ENCODE measurements around the gene ATF6B.

Gene ATF6B

DNA sequence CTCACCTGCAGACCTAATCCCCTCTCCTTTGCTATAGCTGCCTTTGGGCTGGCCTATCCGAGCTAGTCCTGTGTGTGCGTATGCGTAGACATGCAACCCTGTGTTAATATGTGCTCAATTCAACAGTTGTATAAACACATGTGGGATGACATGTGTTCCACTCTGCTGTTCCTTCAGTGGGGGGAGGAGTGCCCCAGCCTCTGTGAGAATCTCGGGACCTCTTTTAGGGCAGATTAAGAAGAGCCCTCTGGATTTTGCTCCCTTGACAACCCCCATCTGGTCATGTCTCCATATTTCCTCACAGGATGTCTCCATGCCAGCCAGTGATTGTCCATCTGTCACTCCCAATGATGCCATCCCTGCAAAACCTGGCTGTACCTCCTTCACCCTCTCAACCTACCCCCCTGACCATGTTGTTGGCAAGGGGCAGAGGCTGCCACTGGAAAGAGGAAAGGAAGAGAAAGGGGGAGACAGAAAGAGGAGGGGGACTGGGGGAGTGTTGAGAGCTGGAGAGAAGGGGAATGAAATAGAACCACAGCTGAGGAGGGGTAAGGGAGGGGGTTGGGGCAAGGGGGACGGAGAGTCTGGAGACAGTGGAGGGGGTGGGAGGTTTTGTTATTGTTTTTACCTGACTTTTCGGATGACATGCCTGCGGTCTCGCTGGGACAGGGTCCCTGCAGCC, 23.3 kb upstream of the ATF6B start:
- Histone ChIP-seq H4K12ac (ENCODE audit: low read depth, low read length) (no peak overlapping the region), H3K4me2 (ENCODE audit: low read length) (no peak overlapping the region), H4K91ac (ENCODE audit: low read depth, low read length) (no peak overlapping the region), H4K8ac (ENCODE audit: low read depth, low read length) (no peak overlapping the region), H3K27ac (ENCODE audit: low read depth, low read length) (no peak overlapping the region), H3K36me3 (ENCODE audit: control insufficient read depth in 1 of 2, insufficient read depth in 2 of 2, low read length in 2 of 2) (peaks cover 6 to 8% of the 10 kb centered on the region in 2 experiments), H2AFZ (ENCODE audit: insufficient read depth, low read length, poor library complexity) (no peak overlapping the region), H3K4me3 (ENCODE audit: low read depth, low read length) (no peak overlapping the region), H3K4me1 (ENCODE audit: control insufficient read depth in 1 of 2, insufficient read depth in 2 of 2, low read length in 2 of 2) (peaks cover 10 to 13% of the 10 kb centered on the region in 2 experiments), H3K9ac (ENCODE audit: low read length) (no peak overlapping the region), H3K23ac (ENCODE audit: low read length) (no peak overlapping the region), H3K18ac (ENCODE audit: low read length) (no peak overlapping the region), H2BK5ac (ENCODE audit: low read depth, low read length, poor library complexity) (no peak overlapping the region), H3K14ac (ENCODE audit: low read length) (no peak overlapping the region), H2BK120ac (ENCODE audit: insufficient read depth, low read length, poor library complexity) (no peak overlapping the region), H2AK5ac (ENCODE audit: low read length) (no peak overlapping the region), H3K79me2 (ENCODE audit: control insufficient read depth, insufficient read depth, low read length, poor library complexity) (peaks cover 14% of the 10 kb centered on the region), H3K4ac (ENCODE audit: low read depth, low read length) (no peak overlapping the region), H3K9me3 (ENCODE audit: insufficient read depth, low read depth, low read length) (peaks cover 3% of the 10 kb centered on the region), H3K79me1 (ENCODE audit: low read length) (peaks cover 19% of the 10 kb centered on the region), H2BK12ac (ENCODE audit: low read length) (no peak overlapping the region), H3K27me3 (ENCODE audit: insufficient read depth, low read length) (peaks cover 20% of the 10 kb centered on the region)
- no CpG with 5 or more reads among the region's 8 CpGs for WGBS (ENCODE audit: extremely low coverage, insufficient coverage, insufficient read length)
- DNase-seq, result no peak

DNA sequence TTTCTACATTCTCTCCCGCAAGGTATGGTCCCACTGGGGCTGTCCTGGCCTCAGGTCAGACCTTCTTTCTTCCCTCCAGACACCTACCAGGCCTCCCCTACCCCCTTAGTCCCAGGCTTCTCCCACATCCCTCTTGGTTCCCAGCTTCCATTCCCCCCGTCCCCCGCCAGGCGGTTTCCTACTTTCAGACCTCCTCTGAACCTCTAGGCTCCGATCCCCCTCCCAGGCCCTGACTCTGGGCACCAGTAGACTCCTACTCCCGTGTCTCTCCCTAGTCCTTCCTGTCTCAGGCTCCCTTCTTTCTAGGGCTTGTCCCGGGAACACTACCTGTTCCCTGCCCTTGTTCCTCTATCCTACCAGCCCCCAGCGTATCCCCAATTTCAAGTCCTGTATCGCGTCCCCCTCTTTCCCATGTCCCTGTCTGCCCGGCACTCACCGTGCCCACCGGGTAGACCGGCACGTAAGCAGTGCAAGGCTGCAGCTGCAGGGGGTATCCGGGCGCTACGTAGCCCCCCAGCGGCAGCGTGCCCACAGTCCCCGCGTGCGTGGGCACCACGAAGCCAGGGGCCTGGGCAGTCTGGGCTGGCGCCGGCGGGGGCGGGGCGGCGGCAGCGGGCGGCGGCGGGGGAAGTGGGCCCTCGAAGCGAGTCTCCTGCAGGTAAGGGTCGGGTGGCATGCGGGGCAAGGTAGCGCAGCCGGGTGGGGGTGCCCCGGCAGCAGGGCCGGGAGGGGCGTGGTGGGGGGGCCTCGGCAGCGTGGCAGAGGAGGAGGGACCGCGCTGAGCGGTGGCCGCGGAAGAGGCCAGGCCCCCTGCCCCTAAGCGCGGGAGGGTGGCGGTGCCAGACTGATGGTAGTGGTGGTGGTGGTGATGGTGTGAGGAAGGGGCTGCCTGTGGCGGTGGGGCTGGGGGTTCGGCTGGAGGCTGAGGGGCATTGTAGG, 22.2 kb upstream of the ATF6B start:
- H3K36me3 ChIP-seq (ENCODE audit: control insufficient read depth in 1 of 2, insufficient read depth in 2 of 2, low read length in 2 of 2), result no peaks in the 10 kb centered on the region
- H4K91ac ChIP-seq (ENCODE audit: low read depth, low read length), result no peak overlapping the region
- peak overlapping the region; percentile 17 for H4K8ac ChIP-seq (ENCODE audit: low read depth, low read length)
- WGBS (ENCODE audit: extremely low coverage, insufficient coverage, insufficient read length), result no CpG with 5 or more reads among the region's 55 CpGs
- H3K27ac ChIP-seq (ENCODE audit: low read depth, low read length), result no peak overlapping the region
- H3K23ac ChIP-seq (ENCODE audit: low read length), result no peak overlapping the region
- H2BK120ac ChIP-seq (ENCODE audit: insufficient read depth, low read length, poor library complexity), result no peak overlapping the region
- H3K9me3 ChIP-seq (ENCODE audit: insufficient read depth, low read depth, low read length), result peaks cover 3% of the 10 kb centered on the region
- H3K4me2 ChIP-seq (ENCODE audit: low read length), result peak overlapping the region; percentile 49
- peaks cover 20% of the 10 kb centered on the region for H3K27me3 ChIP-seq (ENCODE audit: insufficient read depth, low read length)
- H3K79me2 ChIP-seq (ENCODE audit: control insufficient read depth, insufficient read depth, low read length, poor library complexity), result peaks cover 14% of the 10 kb centered on the region
- DNase-seq, result no peak
- H3K4me3 ChIP-seq (ENCODE audit: low read depth, low read length), result no peak overlapping the region
- no peak overlapping the region for H2BK12ac ChIP-seq (ENCODE audit: low read length)
- H2AK5ac ChIP-seq (ENCODE audit: low read length), result no peak overlapping the region
- peaks cover 19% of the 10 kb centered on the region for H3K79me1 ChIP-seq (ENCODE audit: low read length)
- no peak overlapping the region for H3K14ac ChIP-seq (ENCODE audit: low read length)
- no peak overlapping the region for H2AFZ ChIP-seq (ENCODE audit: insufficient read depth, low read length, poor library complexity)
- no peak overlapping the region for H4K12ac ChIP-seq (ENCODE audit: low read depth, low read length)
- H3K4ac ChIP-seq (ENCODE audit: low read depth, low read length), result no peak overlapping the region
- H3K9ac ChIP-seq (ENCODE audit: low read length), result no peak overlapping the region
- peaks cover 10 to 13% of the 10 kb centered on the region in 2 experiments for H3K4me1 ChIP-seq (ENCODE audit: control insufficient read depth in 1 of 2, insufficient read depth in 2 of 2, low read length in 2 of 2)
- H3K18ac ChIP-seq (ENCODE audit: low read length), result no peak overlapping the region
- H2BK5ac ChIP-seq (ENCODE audit: low read depth, low read length, poor library complexity), result no peak overlapping the region

DNA sequence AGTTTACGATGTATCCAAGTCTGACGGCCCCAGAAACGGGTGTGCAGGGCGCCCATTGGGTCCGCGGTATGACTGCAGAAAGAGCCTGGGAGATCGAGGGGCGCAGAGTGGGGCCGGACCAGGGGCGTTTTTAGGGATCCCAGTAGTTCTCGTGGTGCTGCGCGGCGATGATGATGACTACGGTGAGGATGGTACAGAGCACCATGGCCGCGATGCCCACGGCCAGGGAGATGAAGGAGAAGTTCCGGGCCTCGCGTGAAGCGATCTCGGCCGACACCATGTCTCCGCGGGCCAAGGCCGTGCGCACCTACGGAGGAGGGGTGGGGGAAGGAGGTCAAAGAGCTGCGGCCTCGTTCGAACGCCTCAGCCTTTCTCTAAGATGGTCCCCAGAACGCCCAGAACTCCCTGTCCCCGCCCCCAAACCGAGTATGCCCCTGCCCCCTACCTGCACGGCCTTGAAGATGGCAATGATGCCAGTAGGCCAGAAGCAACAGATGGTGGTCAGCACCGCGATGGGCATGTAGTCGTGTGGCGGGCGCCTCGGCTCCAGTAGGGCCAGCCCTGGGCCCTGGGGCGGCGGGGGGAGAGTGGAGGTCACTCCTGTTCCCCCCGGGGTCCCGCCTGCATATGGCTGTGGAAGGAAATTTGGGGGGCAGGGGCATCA, 21.2 kb upstream of the ATF6B start:
- no peak overlapping the region for H4K8ac ChIP-seq (ENCODE audit: low read depth, low read length)
- no peak overlapping the region for H3K18ac ChIP-seq (ENCODE audit: low read length)
- H3K23ac ChIP-seq (ENCODE audit: low read length), result no peak overlapping the region
- peaks cover 11% of the 10 kb centered on the region for H3K79me2 ChIP-seq (ENCODE audit: control insufficient read depth, insufficient read depth, low read length, poor library complexity)
- H4K91ac ChIP-seq (ENCODE audit: low read depth, low read length), result no peak overlapping the region
- H3K4me2 ChIP-seq (ENCODE audit: low read length), result no peak overlapping the region
- no peak overlapping the region for H3K14ac ChIP-seq (ENCODE audit: low read length)
- H3K36me3 ChIP-seq (ENCODE audit: control insufficient read depth in 1 of 2, insufficient read depth in 2 of 2, low read length in 2 of 2), result no peaks in the 10 kb centered on the region
- peaks cover 20% of the 10 kb centered on the region for H3K27me3 ChIP-seq (ENCODE audit: insufficient read depth, low read length)
- peaks cover 8% of the 10 kb centered on the region in 2 experiments for H3K4me1 ChIP-seq (ENCODE audit: control insufficient read depth in 1 of 2, insufficient read depth in 2 of 2, low read length in 2 of 2)
- no peak overlapping the region for H3K4ac ChIP-seq (ENCODE audit: low read depth, low read length)
- H2BK12ac ChIP-seq (ENCODE audit: low read length), result no peak overlapping the region
- H2BK5ac ChIP-seq (ENCODE audit: low read depth, low read length, poor library complexity), result no peak overlapping the region
- peaks cover 3% of the 10 kb centered on the region for H3K9me3 ChIP-seq (ENCODE audit: insufficient read depth, low read depth, low read length)
- no peak overlapping the region for H4K12ac ChIP-seq (ENCODE audit: low read depth, low read length)
- no peak overlapping the region for H3K9ac ChIP-seq (ENCODE audit: low read length)
- H2AFZ ChIP-seq (ENCODE audit: insufficient read depth, low read length, poor library complexity), result no peak overlapping the region
- no peak for DNase-seq
- H3K79me1 ChIP-seq (ENCODE audit: low read length), result peaks cover 16% of the 10 kb centered on the region
- H2AK5ac ChIP-seq (ENCODE audit: low read length), result no peak overlapping the region
- H3K27ac ChIP-seq (ENCODE audit: low read depth, low read length), result no peak overlapping the region
- WGBS (ENCODE audit: extremely low coverage, insufficient coverage, insufficient read length), result no CpG with 5 or more reads among the region's 47 CpGs
- H2BK120ac ChIP-seq (ENCODE audit: insufficient read depth, low read length, poor library complexity), result no peak overlapping the region
- H3K4me3 ChIP-seq (ENCODE audit: low read depth, low read length), result no peak overlapping the region

DNA sequence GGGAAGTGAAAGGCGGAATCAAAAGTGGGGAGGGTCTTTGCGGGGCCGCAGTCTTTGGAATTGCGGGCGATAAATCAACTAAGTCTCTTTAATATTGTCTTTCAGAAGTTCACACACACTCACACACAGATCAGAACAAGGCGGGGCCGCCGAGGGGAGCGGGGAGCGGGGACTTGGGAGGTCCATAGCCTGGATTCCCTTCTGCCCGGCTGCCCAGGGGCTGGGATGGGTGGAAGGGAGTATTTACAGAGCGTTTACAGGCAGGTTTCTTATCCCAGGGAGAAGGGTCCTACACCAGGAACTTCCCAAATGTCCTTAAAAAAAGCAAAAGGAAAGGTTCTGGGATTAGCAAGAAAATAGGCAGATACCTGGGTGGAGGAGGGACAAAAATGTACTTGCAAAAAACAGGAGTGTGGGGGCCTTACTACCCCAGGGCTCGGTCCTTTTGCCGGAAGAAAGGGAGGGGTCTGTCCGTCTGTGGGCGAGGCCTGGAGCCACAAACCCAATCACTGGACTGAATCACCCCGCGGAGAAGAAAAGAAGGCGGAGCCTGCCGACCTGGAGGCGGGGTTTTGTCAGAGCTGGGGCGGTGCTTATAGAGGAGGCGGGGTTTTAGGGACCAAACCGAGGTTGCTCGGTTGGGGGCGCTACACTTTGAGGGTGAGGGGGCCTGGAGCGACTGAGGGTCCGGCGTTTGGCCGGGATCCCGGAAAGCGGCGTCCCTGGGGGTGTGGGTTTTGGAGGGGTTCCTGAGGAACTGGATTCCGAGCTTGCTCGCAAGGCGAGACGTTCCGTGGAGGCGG, 20.4 kb upstream of the ATF6B start:
- H3K18ac ChIP-seq (ENCODE audit: low read length), result no peak overlapping the region
- H3K4me1 ChIP-seq (ENCODE audit: control insufficient read depth in 1 of 2, insufficient read depth in 2 of 2, low read length in 2 of 2), result peaks cover 8% of the 10 kb centered on the region in 2 experiments
- no peak overlapping the region for H4K8ac ChIP-seq (ENCODE audit: low read depth, low read length)
- H3K27me3 ChIP-seq (ENCODE audit: insufficient read depth, low read length), result peaks cover 20% of the 10 kb centered on the region
- H2BK5ac ChIP-seq (ENCODE audit: low read depth, low read length, poor library complexity), result no peak overlapping the region
- no peak overlapping the region for H3K14ac ChIP-seq (ENCODE audit: low read length)
- no peak overlapping the region for H3K4ac ChIP-seq (ENCODE audit: low read depth, low read length)
- H3K36me3 ChIP-seq (ENCODE audit: control insufficient read depth in 1 of 2, insufficient read depth in 2 of 2, low read length in 2 of 2), result no peaks in the 10 kb centered on the region
- no peak overlapping the region for H2BK120ac ChIP-seq (ENCODE audit: insufficient read depth, low read length, poor library complexity)
- WGBS (ENCODE audit: extremely low coverage, insufficient coverage, insufficient read length), result no CpG with 5 or more reads among the region's 39 CpGs
- H4K12ac ChIP-seq (ENCODE audit: low read depth, low read length), result no peak overlapping the region
- H3K79me1 ChIP-seq (ENCODE audit: low read length), result peaks cover 10% of the 10 kb centered on the region
- H3K9me3 ChIP-seq (ENCODE audit: insufficient read depth, low read depth, low read length), result peaks cover 3% of the 10 kb centered on the region
- no peak overlapping the region for H2AK5ac ChIP-seq (ENCODE audit: low read length)
- no peak overlapping the region for H3K4me2 ChIP-seq (ENCODE audit: low read length)
- H3K9ac ChIP-seq (ENCODE audit: low read length), result no peak overlapping the region
- H3K4me3 ChIP-seq (ENCODE audit: low read depth, low read length), result no peak overlapping the region
- H3K79me2 ChIP-seq (ENCODE audit: control insufficient read depth, insufficient read depth, low read length, poor library complexity), result peaks cover 5% of the 10 kb centered on the region
- DNase-seq, result peak in 1 of 2 donors; percentile 28
- H2AFZ ChIP-seq (ENCODE audit: insufficient read depth, low read length, poor library complexity), result no peak overlapping the region
- no peak overlapping the region for H3K23ac ChIP-seq (ENCODE audit: low read length)
- no peak overlapping the region for H2BK12ac ChIP-seq (ENCODE audit: low read length)
- no peak overlapping the region for H4K91ac ChIP-seq (ENCODE audit: low read depth, low read length)
- no peak overlapping the region for H3K27ac ChIP-seq (ENCODE audit: low read depth, low read length)
